ENCODE data around the gene BATF.

GRCh38 chr14:75531256-75531655 lies 9.0 kb downstream of the BATF start:
- no peak for TF ChIP-seq CTCF (IDR thresholded peaks at IDR 0.05)
- TF ChIP-seq EZH2 (IDR thresholded peaks at IDR 0.05; ENCODE audit: borderline replicate concordance, insufficient read depth, low read depth, low read length, poor library complexity, severe bottlenecking): no peak

All from B cell (primary cell).